Measurements from ENCODE around the gene SF1.
A peak's percentile ranks its signal among the peaks of the same experiment; 100 is the strongest.

Gene SF1

GRCh38 chr11:64723907-64724862 lies 54.2 kb downstream of the SF1 start:
- Histone ChIP-seq H3K18ac (ENCODE audit: low read length) (no peak overlapping the region), H3K4ac (ENCODE audit: low read depth, low read length) (no peak overlapping the region), H4K8ac (ENCODE audit: low read depth, low read length) (no peak overlapping the region), H3K9ac (ENCODE audit: low read length) (no peak overlapping the region), H3K23ac (ENCODE audit: low read length) (no peak overlapping the region), H3K4me1 (ENCODE audit: control insufficient read depth in 1 of 2, insufficient read depth in 2 of 2, low read length in 2 of 2) (no peaks in the 10 kb centered on the region), H2BK12ac (ENCODE audit: low read length) (no peak overlapping the region), H3K14ac (ENCODE audit: low read length) (no peak overlapping the region), H4K12ac (ENCODE audit: low read depth, low read length) (no peak overlapping the region), H4K91ac (ENCODE audit: low read depth, low read length) (no peak overlapping the region), H2BK120ac (ENCODE audit: insufficient read depth, low read length, poor library complexity) (no peak overlapping the region), H2AK5ac (ENCODE audit: low read length) (no peak overlapping the region), H3K27me3 (ENCODE audit: insufficient read depth, low read length) (peaks cover 9% of the 10 kb centered on the region), H2BK5ac (ENCODE audit: low read depth, low read length, poor library complexity) (no peak overlapping the region), H3K27ac (ENCODE audit: low read depth, low read length) (no peak overlapping the region), H3K36me3 (ENCODE audit: control insufficient read depth in 1 of 2, insufficient read depth in 2 of 2, low read length in 2 of 2) (no peaks in the 10 kb centered on the region), H3K4me2 (ENCODE audit: low read length) (no peak overlapping the region), H3K9me3 (ENCODE audit: insufficient read depth, low read depth, low read length) (peaks cover 5% of the 10 kb centered on the region), H2AFZ (ENCODE audit: insufficient read depth, low read length, poor library complexity) (no peak overlapping the region), H3K4me3 (ENCODE audit: low read depth, low read length) (no peak overlapping the region), H3K79me1 (ENCODE audit: low read length) (no peaks in the 10 kb centered on the region), H3K79me2 (ENCODE audit: control insufficient read depth, insufficient read depth, low read length, poor library complexity) (no peaks in the 10 kb centered on the region)
- DNase-seq = no peak
- no CpG with 5 or more reads among the region's 9 CpGs for WGBS (ENCODE audit: extremely low coverage, insufficient coverage, insufficient read length)

- no peak within 1 kb of the TSS for H2BK12ac ChIP-seq (ENCODE audit: low read length)
- H2BK120ac ChIP-seq (ENCODE audit: insufficient read depth, low read length, poor library complexity) = no peak within 1 kb of the TSS
- peaks cover 9% of the 10 kb centered on the region for H3K27me3 ChIP-seq (ENCODE audit: insufficient read depth, low read length)
- H3K23ac ChIP-seq (ENCODE audit: low read length) = no peak within 1 kb of the TSS
- H3K4ac ChIP-seq (ENCODE audit: low read depth, low read length) = no peak within 1 kb of the TSS
- WGBS (ENCODE audit: extremely low coverage, insufficient coverage, insufficient read length) = no CpG with 5 or more reads among the region's 66 CpGs
- H3K27ac ChIP-seq (ENCODE audit: low read depth, low read length) = no peak within 1 kb of the TSS
- peak within 1 kb of the TSS; percentile 78 for H3K4me2 ChIP-seq (ENCODE audit: low read length)
- H3K36me3 ChIP-seq (ENCODE audit: control insufficient read depth in 1 of 2, insufficient read depth in 2 of 2, low read length in 2 of 2) = no peaks in the 10 kb centered on the region
- no peaks in the 10 kb centered on the region for H3K79me1 ChIP-seq (ENCODE audit: low read length)
- peak within 1 kb of the TSS; percentile 74 for H2AFZ ChIP-seq (ENCODE audit: insufficient read depth, low read length, poor library complexity)
- H3K4me3 ChIP-seq (ENCODE audit: low read depth, low read length) = peak within 1 kb of the TSS; percentile 70
- H4K12ac ChIP-seq (ENCODE audit: low read depth, low read length) = peak within 1 kb of the TSS; percentile 43
- no peak within 1 kb of the TSS for H4K91ac ChIP-seq (ENCODE audit: low read depth, low read length)
- H3K79me2 ChIP-seq (ENCODE audit: control insufficient read depth, insufficient read depth, low read length, poor library complexity) = no peaks in the 10 kb centered on the region
- no peak within 1 kb of the TSS for H3K14ac ChIP-seq (ENCODE audit: low read length)
- no peak within 1 kb of the TSS for H3K18ac ChIP-seq (ENCODE audit: low read length)
- peak; percentile 76 to 83 for DNase-seq
- no peaks in the 10 kb centered on the region for H3K4me1 ChIP-seq (ENCODE audit: control insufficient read depth in 1 of 2, insufficient read depth in 2 of 2, low read length in 2 of 2)
- H3K9ac ChIP-seq (ENCODE audit: low read length) = no peak within 1 kb of the TSS
- H4K8ac ChIP-seq (ENCODE audit: low read depth, low read length) = peak within 1 kb of the TSS; percentile 71
- H3K9me3 ChIP-seq (ENCODE audit: insufficient read depth, low read depth, low read length) = peaks cover 5% of the 10 kb centered on the region
- H2AK5ac ChIP-seq (ENCODE audit: low read length) = no peak within 1 kb of the TSS
- no peak within 1 kb of the TSS for H2BK5ac ChIP-seq (ENCODE audit: low read depth, low read length, poor library complexity)
Observed at GRCh38 chr11:64723117-64723906, 55.0 kb downstream of the SF1 start, which contains the start of gene NRXN2. TSS of gene NRXN2 (minus strand) at chr11:64723197. CDS start at chr11:64713699, 9,498 bp downstream.

- WGBS (ENCODE audit: extremely low coverage, insufficient coverage, insufficient read length) = no CpG with 5 or more reads among the region's 36 CpGs
- no peak overlapping the region for H3K4me2 ChIP-seq (ENCODE audit: low read length)
Observed at GRCh38 chr11:64722141-64723065, 55.9 kb downstream of the SF1 start.

GRCh38 chr11:64721359-64721699 lies 57.0 kb downstream of the SF1 start:
- no peak overlapping the region for H2AFZ ChIP-seq (ENCODE audit: insufficient read depth, low read length, poor library complexity)
- no peak overlapping the region for H3K4me2 ChIP-seq (ENCODE audit: low read length)
- no peak overlapping the region for H2BK120ac ChIP-seq (ENCODE audit: insufficient read depth, low read length, poor library complexity)
- peaks cover 9% of the 10 kb centered on the region for H3K27me3 ChIP-seq (ENCODE audit: insufficient read depth, low read length)
- DNase-seq = no peak
- H3K9ac ChIP-seq (ENCODE audit: low read length) = no peak overlapping the region
- no peak overlapping the region for H3K18ac ChIP-seq (ENCODE audit: low read length)
- no peak overlapping the region for H2BK12ac ChIP-seq (ENCODE audit: low read length)
- no peak overlapping the region for H3K23ac ChIP-seq (ENCODE audit: low read length)
- H4K8ac ChIP-seq (ENCODE audit: low read depth, low read length) = no peak overlapping the region
- peaks cover 5% of the 10 kb centered on the region for H3K9me3 ChIP-seq (ENCODE audit: insufficient read depth, low read depth, low read length)
- no peak overlapping the region for H3K4ac ChIP-seq (ENCODE audit: low read depth, low read length)
- no peak overlapping the region for H3K27ac ChIP-seq (ENCODE audit: low read depth, low read length)
- WGBS (ENCODE audit: extremely low coverage, insufficient coverage, insufficient read length) = no CpG with 5 or more reads among the region's 3 CpGs
- H3K14ac ChIP-seq (ENCODE audit: low read length) = no peak overlapping the region
- no peak overlapping the region for H2AK5ac ChIP-seq (ENCODE audit: low read length)
- H3K4me3 ChIP-seq (ENCODE audit: low read depth, low read length) = no peak overlapping the region
- H3K79me2 ChIP-seq (ENCODE audit: control insufficient read depth, insufficient read depth, low read length, poor library complexity) = no peaks in the 10 kb centered on the region
- no peaks in the 10 kb centered on the region for H3K36me3 ChIP-seq (ENCODE audit: control insufficient read depth in 1 of 2, insufficient read depth in 2 of 2, low read length in 2 of 2)
- H2BK5ac ChIP-seq (ENCODE audit: low read depth, low read length, poor library complexity) = no peak overlapping the region
- no peak overlapping the region for H4K12ac ChIP-seq (ENCODE audit: low read depth, low read length)
- H3K4me1 ChIP-seq (ENCODE audit: control insufficient read depth in 1 of 2, insufficient read depth in 2 of 2, low read length in 2 of 2) = no peaks in the 10 kb centered on the region
- no peak overlapping the region for H4K91ac ChIP-seq (ENCODE audit: low read depth, low read length)
- H3K79me1 ChIP-seq (ENCODE audit: low read length) = no peaks in the 10 kb centered on the region

More at GRCh38 chr11:64722141-64723065, 55.9 kb downstream of the SF1 start:
- Histone ChIP-seq H3K14ac (ENCODE audit: low read length) (no peak overlapping the region), H3K9me3 (ENCODE audit: insufficient read depth, low read depth, low read length) (peaks cover 5% of the 10 kb centered on the region), H2BK5ac (ENCODE audit: low read depth, low read length, poor library complexity) (no peak overlapping the region), H2AFZ (ENCODE audit: insufficient read depth, low read length, poor library complexity) (no peak overlapping the region), H3K4ac (ENCODE audit: low read depth, low read length) (no peak overlapping the region), H3K4me3 (ENCODE audit: low read depth, low read length) (no peak overlapping the region), H2AK5ac (ENCODE audit: low read length) (no peak overlapping the region), H3K9ac (ENCODE audit: low read length) (no peak overlapping the region), H3K79me2 (ENCODE audit: control insufficient read depth, insufficient read depth, low read length, poor library complexity) (no peaks in the 10 kb centered on the region), H4K12ac (ENCODE audit: low read depth, low read length) (no peak overlapping the region), H3K36me3 (ENCODE audit: control insufficient read depth in 1 of 2, insufficient read depth in 2 of 2, low read length in 2 of 2) (no peaks in the 10 kb centered on the region), H3K18ac (ENCODE audit: low read length) (no peak overlapping the region), H3K23ac (ENCODE audit: low read length) (no peak overlapping the region), H2BK12ac (ENCODE audit: low read length) (no peak overlapping the region), H3K79me1 (ENCODE audit: low read length) (no peaks in the 10 kb centered on the region), H2BK120ac (ENCODE audit: insufficient read depth, low read length, poor library complexity) (no peak overlapping the region), H3K4me1 (ENCODE audit: control insufficient read depth in 1 of 2, insufficient read depth in 2 of 2, low read length in 2 of 2) (no peaks in the 10 kb centered on the region), H3K27ac (ENCODE audit: low read depth, low read length) (no peak overlapping the region), H4K8ac (ENCODE audit: low read depth, low read length) (no peak overlapping the region), H3K27me3 (ENCODE audit: insufficient read depth, low read length) (peaks cover 9% of the 10 kb centered on the region), H4K91ac (ENCODE audit: low read depth, low read length) (no peak overlapping the region)
- no peak for DNase-seq

All from trophoblast cell (in vitro differentiated cells and primary cell).